Renal cortical epithelial cell (primary cell): ENCODE results near the gene ERP27. TPM values are rescaled to one million over a fixed set of nuclear protein-coding genes. Genes with fewer than 3 reads are reported as not detected.
A peak's percentile ranks its signal among the peaks of the same experiment; 100 is the strongest.

Experiments used
- DNase-seq: peaks from one replicate; pipeline ENCODE4 v3.0.0-alpha.2; 2011; ENCODE audit warnings: low read depth
- total RNA-seq: library from RNA; depleted of rRNA; stranded (reverse); fragments of >200 nt; gene quantifications from 2 replicates; pipeline ENCODE4 v1.2.3, GENCODE V29; 2014

ERP27 gene
- total RNA-seq, 1 donor from 2014 or later, result 0.75 TPM

DNA sequence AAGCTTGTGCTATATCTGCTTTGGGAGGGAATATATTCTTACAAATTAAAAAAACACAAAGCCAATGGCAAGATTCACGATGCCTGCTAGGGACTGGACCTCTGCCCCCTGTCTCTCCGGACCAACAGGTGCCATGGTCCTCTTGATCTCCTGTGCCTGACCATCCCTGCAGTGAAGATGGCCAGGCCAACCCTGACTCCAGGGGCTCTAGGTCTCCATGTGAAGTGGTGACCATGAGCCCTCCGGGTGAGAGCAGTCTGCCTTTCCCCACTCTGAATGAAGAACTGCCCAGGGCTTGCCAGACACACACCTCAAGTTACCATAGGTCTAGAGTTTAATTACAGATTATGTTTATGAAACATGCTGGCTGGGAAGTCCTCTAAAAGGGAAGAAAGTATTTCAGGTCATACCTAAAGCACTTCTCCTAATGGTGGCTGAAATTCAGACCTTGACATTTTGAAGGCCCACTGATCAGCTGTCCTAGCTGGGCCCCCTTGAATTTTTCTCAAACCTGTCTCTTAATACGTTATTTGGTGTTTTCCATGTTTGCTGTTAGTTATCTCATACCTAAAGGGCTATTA, 21.7 kb upstream of the ERP27 start:
- DNase-seq, result no peak

DNA sequence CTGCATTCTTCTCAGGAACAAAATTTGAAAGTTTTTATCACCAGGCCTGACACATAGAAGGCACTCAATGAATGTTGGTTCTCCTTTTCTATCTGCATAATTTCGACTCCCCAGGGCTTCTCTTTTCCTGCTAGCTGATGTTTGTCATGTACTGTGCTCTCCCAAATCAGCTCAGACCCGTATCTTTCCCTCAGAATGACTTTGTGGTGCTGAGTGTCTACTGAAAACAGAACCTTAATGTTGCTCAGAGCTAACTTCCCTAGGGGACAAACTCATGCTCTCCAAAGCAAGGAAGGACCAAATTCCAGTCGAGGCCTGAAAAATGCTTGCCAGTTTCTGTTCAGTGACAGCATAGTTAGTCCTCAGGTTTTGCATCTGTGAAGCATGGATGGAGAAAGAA, 21.1 kb upstream of the ERP27 start:
- DNase-seq, result no peak

DNA sequence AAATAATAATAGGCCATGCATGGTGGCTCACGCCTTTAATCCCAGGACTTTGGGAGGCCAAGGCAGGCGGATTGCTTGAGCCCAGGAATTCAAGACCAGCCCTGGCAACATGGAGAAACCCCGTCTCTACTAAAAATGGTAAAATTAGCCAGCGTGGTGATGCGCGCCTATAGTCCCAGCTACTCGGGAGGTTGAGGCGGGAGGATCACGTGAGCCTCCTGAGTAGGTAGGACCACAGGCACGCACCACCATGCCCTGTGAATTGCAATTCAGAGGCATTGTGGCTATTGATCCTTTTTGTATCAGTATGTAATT, 20.7 kb upstream of the ERP27 start:
- DNase-seq, result no peak

DNA sequence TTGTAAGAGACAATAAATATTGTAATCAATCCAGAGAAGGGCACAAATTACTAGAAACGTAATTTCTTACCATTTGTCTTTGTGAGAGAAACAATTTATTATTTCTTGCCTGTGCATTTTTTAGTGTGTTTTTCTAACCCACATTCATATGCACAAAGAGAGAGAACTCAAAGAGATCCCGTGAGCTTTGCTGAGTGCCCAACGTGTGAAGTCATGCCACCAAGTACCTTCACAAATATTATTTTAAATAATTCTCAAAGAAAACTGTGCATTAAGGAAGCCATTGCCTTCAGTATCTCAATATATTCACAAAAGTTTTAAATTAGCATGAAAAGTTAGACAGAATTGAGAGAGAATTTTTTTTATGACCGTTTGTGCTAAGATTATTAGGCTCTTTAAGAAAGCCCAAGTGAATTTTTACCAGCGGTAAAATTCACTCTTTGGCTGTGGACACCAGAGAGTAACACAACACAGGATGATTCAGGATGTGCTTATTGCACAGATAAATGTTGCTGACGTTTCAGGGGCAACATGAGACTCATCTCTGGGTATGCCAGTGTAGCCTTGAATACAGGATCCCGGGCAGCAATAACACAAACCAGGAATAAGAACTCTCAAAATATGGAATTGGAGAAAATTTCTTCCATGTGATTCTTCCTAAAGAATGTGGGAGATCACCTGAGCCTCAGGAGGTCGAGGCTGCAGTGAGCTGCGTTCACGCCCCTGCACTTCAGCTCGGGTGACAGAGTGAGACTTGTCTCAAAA, 20.2 kb upstream of the ERP27 start:
- DNase-seq, result no peak

DNA sequence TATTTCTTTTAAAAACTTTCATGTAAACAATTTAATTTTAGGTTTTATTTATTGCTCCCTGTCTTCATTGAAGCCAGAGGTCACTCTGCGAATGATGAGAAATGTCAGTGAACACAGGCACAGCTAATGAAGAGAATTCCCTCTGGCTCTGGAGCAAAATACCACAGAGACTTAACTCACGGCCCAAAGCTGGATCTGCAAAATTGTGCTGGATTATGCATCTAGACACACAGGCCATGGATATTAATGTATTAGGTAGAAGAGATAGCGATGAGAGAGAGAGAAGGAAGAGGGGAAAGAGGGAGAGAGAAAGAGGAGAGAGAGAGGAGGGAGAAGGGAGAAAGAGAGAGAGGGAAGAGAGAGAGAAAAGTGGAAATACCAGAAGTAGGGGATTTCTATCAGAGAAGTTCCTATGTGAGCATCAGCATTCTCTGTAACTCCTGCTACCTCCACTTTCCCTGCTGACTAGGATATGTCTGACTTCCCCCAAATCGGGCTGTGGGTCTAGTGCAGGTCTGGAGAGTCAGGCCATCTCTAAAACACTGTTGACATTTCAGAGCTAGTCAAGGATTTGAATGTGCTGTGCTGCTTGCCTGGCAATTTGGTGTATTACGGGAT, 19.3 kb upstream of the ERP27 start:
- DNase-seq, result no peak

DNA sequence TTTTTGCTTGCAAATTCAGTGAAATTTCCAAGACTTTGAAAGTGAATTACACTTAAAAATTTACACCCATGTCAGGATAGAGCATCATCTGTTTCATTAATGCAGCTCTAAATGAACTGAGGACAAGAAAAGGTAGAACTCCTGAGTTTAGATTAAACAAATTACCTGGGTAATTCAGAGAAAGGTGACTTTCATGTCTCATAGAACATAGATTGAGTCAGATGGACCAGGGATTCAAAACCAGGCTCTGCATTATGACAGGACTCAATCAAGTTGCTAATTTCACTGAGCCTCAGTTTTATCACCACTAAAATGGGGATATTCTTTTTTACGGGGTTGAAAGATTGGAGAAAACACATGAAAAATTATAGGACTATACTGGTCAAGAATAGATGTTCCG, 18.6 kb upstream of the ERP27 start:
- DNase-seq, result no peak

DNA sequence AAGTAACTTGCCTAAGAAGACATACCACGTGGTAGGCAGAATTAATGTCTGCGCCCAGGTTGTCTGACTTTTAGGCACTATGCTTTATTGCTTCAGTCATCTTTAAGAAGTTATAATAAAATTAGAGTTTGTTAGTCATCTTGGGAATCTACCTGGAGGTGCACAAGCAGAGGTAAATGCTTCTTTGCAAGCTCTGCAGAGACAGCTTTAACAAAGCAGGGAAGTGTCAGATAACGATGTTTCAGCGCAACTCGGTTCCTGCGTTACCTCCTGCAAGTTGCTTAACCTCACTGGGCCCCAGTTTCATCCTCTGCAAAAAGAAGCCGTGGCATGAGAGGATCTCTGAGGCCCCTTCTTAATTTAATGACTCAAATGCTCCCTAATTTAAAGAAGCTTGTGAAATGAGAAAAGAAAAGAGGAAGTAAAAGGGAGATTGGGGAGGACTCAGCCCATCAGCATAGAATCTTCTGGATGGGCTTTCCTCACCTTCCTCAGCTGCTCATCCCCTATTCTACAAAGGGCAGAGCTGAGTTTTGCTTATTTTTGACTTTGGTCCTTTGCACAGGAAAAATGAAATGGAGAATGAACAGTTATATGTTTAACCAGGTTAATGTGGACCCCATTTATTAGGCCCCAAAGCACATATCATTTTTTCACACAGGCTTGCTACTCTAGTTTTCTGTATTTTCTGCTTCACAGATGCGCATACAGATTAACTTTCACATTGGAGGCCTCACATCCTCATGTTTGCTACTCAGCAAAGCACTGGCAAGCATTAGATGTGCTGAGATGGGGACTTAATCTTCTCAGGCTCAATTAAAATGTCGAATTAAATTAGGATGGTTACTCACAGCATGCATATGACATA, 17.9 kb upstream of the ERP27 start:
- no peak for DNase-seq

DNA sequence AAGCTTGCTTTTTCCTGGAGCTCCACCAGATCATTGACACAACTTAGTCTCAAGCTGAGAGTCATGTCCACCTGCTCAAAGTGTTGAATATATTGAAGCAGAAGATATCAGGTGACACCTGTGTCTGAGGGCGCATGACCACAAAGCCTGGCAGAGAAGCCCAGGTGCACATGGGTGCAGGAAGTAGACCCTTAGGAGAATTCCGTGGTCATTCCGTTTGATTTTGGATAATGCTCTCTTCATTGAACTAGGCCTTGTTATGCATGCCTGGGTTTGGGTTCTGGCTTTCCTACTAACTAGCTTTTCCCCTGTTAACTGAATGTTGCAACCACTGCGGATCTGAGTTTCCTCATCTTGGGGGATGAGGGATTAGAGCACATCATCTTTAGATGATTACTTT, 15.9 kb upstream of the ERP27 start:
- no peak for DNase-seq

DNA sequence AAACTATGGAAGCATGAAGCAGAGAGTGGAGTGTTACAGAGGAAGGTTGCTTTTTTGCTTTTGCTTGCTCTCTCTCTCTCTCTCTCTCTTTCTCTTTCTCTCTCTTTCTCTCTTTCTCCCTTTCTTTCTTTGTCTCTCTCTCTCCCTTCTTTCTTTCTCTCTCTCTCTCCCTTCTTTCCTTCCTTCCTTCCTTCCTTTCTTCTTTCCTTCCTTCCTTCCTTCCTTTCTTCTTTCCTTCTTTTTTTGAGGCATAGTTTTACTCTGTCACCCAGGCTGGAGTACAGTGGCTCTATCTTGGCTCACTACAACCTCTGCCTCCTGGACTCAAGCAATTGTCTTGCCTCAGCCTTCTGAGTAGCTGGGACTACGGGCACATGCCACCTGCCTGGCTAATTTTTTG, 15.4 kb upstream of the ERP27 start:
- no peak for DNase-seq

DNA sequence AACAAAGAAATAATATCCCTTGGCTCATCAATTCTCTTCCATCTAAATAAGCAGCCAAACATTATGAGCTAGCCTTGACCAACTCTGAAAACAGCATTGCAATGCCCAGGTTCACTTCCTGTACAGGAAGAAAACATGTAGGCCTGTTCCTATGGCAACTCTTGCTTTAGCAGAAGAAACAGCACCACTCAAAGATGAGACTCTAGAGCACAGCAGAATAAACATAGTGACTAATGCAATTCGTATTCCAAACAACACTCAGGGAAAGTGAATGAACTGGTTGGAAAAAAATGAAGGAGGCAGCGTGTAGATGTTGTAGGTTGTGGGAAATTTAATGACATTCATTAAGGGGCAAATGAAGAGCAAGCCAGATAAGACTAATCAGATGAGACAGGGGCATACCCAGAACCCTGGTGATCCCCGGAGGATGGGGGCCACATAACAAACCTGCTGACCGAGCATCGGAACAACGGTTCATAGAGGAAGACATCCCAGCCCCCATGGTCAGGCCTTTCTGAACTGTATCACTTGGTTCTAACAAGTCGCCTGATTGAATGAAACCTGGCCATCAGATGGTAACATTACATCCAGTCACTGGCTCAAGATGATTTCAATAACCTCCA, 14.1 kb upstream of the ERP27 start:
- peak; percentile 99 for DNase-seq

DNA sequence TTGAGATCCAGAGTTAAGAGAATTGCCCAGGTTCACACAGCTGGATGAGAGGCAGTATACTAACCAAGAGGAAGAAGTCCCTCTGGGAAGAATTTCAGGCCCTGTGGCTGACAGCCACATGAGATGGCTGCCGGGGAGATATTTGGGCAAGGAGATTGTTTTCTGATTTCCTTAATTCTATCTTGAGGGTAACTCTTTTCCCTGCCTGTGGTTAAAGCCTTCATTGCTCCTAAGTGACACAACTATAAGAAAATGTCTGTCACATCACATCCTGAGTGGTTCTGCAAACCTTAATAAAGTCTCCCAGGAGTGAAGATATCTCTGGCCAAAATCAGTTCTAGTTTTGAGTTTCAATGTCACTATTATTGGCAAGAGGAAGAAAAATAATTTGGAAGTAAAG, 13.5 kb upstream of the ERP27 start:
- DNase-seq, result no peak

DNA sequence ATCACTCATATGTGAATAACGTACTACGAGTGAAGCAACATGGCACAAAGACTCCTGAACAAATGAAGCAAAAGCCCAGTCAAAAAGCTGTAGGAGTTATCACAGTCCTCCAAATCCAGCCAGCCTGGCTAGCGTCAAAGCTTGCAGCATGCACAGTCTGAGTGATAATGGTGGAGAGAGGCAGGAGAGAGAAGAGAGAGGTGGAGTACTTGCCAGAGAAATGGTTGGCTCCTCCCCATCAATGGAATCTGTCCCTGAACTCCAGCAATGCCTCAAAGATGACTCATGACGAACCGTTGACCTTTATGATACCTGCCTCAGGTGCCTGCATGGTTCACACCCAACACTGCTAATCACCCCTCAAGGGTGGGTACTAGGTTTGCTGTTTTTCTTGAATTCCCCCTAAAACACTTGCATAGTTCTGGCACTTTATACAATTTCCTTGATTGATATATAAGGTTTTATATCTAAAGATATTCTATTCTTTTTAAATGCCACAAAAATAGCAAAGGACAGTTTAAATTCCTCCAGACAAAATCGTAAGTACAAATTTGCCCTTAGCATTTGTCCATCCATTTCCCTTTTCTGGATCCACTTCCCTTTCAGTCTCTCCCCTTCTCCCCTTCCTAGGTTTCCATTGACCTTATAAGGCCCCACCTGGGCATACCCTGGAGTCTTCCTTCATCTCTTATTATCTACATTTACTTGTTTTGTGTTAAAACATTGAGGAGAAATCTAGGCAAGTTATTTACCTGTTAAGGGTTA, 12.8 kb upstream of the ERP27 start:
- DNase-seq, result peak; percentile 81

DNA sequence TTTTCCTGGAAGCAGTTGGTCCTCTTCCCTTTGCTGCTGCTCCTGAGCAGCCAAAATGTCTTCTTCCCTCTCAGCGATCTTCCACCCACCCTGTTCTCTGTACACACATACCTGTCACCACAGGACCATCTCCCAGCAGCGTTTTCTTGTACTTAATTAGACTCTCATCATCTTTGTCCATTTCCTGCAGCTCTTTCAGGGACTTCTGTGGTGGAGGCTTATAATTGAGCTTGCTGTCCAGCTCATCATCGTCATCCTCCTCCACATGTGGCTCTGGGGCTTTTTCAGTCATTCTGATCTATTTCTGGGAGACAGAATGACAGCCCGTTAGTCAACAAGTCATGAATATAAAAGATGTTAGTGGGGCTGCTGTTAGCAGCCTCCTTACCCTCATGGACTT, 12.1 kb upstream of the ERP27 start:
- DNase-seq, result no peak

DNA sequence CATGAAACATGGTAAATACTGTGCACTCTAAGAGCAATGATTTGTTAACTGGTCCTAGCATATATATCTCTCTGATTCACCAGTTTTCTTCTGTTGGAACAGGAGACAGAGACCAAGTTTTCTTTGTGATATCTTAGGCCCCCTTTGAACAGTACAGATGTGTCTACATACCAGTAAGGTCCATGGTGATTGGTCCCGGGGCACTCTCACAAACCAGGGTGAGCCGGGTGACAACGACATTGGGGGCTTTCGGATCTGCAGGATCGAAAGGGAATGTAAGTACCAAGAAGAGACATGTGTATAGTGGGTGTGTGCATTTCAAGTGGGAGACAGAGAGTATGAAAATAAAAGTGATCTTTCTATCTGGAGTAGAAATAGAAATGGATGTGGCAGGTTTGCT, 11.3 kb upstream of the ERP27 start:
- no peak for DNase-seq

DNA sequence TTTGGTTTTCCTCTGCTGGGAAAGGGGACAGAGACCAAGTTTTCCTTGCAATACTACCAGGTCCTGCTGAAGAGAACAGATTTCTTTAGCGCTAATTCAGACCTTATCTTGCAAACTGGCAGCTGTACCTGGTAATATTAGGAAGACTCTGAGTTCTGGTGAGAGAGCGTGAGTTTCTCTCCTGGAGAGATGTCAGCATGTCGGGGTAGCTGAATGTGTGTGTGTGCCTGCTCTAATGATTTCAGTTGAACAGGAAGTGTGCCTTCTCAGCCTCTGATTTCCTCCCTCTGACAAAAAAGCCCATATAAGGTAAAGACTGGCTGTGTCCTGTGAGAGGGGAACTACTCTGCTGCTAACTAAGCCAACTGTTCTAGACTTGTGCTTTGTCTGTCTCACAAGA, 10.3 kb upstream of the ERP27 start:
- DNase-seq, result peak; percentile 97

DNA sequence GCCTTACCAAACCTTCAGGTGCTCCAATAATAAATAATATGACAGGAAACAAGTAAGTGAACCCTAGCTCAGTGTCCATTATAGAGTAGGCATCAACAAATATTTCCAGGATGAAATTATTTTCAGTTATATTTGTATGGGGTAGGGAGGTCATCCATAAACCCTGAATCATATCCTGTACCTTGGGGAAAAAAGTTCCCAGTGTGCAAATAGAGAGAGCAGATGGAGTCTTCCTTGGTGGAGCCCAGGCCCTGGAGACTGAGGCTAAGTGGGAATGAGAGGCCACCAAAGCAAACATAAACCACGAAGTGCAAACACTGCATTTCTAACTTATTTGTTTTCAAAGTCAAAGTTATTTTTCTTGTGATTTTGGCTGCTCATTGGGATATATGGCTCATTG, 8.5 kb upstream of the ERP27 start:
- DNase-seq, result no peak

DNA sequence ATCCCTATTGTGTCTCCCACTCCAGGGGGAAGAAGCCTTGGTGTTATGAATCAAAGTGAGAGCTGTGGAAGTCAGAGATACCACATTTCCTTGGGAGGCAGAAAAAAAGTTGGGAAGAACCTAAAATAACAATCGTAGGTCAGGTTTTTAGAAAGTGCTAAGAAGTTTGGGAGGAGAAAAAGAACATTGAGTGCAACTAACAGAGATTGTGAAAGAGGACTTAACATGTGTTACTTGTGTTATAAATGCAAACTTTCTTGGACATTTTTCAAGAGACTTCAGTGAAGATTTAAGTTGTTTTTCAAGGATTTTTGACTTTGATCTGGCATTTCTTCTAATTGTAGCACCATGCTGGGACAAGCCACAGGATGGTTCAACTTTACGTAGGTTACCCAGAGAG, 7.8 kb upstream of the ERP27 start:
- no peak for DNase-seq

DNA sequence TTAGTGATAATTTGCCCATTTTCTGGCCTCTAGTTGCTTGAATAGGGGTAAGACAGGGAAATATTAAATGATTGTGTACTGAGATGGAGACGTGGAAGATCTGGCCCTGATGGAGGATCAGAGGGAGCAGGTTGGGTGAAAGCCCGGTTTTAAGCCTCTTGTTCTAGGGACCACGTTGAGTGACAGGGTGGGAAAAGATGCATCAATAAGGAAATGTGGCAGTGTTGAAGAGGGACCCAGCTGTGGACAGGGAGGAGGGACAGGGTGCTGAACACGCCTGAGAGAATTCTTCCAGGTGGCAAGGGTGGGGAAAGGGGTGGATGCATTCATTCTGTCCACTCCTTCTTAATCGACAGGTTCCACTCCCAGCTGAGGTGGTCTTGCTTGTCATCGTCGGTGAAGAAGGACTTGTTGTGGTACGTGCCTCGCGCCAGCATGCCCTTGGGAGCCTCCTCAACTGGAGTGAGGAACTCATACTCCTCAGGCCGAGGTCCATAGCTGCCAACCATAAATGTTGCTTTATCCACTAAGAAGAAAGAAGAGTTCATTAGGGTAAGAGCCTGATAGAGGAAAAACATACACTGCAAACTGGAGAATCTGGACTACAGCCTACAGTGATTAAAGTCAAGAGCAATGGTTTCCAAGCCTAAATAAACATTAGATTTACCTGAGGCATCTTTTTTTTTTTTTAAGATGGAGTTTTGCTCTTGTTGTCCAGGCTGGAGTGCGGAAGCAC, 4.0 kb upstream of the ERP27 start:
- DNase-seq, result no peak

DNA sequence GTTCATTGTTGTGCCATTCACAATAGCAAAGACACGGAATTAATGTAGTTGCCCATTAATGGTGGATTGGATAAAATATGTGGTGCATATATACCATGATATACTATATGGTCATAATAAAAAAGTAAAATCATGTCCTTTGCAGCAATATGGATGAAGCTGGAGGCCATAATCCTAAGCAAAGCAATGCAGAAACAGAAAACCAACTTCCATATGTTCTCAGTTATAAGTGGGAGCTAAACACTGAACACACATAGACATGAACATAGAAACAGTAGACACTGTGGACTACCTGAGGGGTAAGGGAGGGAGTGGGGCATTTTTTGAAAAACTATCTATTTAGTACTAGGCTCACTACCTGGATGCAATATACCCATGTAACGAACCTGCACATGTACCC, 3.0 kb upstream of the ERP27 start:
- no peak for DNase-seq

DNA sequence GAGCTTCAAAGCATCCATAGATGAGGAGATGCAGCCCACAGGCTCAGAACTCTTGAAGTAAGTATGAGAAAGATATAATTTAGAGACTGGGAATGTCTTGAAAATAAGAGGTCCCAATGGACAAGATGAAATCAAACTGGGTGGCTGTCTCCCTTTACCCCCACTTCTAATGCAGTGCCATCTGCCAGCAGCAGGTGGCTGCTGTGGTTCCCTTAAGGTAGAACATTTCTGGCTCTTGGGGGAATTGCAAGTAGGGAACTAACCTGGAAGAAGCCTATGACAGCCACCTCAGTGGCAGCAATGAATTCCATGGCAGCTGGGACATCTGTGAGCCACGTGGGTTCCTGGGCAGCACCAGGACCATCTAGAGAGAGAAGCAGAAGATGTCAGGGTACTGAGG, 648 bp downstream of the ERP27 start:
- DNase-seq, result no peak

DNA sequence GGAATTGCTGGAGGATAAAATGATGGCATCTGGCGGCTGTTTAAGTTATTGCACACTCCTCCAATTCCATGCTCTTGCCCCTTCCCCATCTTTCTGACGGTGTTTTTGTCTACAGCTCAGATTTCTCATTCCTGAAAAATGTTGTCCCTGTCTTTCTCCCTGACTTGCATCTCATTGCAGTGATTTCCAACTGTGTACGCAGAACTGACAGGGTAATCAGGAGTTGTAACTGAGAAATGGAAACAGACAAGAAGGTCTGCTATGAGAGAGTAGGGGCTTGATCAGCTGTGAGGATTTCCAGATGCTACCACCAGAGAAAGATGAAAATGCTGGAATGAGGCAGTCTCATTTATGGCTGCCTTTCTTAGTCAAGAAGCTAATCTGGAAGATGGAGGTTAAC, 1.3 kb downstream of the ERP27 start:
- no peak for DNase-seq
